ENCODE measurements around the gene KCTD17.

The KCTD17 gene

DNA sequence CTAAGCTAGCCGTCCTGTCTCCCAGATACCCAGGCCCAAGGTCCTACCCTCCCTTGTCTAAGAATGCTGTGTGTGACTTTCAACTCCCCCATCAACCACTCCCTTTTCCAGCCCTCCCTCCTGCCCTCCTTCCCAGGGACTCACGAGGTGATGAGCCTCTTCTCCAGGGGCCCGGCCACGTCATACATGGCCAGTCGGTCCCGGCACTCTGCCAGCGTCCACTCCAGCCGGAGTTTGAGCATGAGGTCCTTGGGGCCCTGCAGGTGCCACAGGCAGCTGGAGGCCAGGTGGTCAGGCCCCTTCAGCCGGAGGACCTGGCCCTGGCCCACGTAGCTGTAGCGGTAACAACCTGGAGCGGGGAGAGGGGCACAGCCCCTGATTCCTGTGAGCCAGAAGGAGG lies 37.9 kb downstream of the KCTD17 start:
- TF ChIP-seq, protein P1, sequence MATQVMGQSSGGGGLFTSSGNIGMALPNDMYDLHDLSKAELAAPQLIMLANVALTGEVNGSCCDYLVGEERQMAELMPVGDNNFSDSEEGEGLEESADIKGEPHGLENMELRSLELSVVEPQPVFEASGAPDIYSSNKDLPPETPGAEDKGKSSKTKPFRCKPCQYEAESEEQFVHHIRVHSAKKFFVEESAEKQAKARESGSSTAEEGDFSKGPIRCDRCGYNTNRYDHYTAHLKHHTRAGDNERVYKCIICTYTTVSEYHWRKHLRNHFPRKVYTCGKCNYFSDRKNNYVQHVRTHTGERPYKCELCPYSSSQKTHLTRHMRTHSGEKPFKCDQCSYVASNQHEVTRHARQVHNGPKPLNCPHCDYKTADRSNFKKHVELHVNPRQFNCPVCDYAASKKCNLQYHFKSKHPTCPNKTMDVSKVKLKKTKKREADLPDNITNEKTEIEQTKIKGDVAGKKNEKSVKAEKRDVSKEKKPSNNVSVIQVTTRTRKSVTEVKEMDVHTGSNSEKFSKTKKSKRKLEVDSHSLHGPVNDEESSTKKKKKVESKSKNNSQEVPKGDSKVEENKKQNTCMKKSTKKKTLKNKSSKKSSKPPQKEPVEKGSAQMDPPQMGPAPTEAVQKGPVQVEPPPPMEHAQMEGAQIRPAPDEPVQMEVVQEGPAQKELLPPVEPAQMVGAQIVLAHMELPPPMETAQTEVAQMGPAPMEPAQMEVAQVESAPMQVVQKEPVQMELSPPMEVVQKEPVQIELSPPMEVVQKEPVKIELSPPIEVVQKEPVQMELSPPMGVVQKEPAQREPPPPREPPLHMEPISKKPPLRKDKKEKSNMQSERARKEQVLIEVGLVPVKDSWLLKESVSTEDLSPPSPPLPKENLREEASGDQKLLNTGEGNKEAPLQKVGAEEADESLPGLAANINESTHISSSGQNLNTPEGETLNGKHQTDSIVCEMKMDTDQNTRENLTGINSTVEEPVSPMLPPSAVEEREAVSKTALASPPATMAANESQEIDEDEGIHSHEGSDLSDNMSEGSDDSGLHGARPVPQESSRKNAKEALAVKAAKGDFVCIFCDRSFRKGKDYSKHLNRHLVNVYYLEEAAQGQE (IDR thresholded peaks at IDR 0.05; ENCODE audit: low read depth), result no peak
- no peak for TF ChIP-seq TAF1 (IDR thresholded peaks at IDR 0.05; ENCODE audit: low read depth)
- no peak for TF ChIP-seq EGR1 (IDR thresholded peaks at IDR 0.05)
- TF ChIP-seq, protein P2, sequence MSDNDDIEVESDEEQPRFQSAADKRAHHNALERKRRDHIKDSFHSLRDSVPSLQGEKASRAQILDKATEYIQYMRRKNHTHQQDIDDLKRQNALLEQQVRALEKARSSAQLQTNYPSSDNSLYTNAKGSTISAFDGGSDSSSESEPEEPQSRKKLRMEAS (IDR thresholded peaks at IDR 0.05), result no peak
- TF ChIP-seq EP300 (IDR thresholded peaks at IDR 0.05; ENCODE audit: borderline replicate concordance), result no peak
- TF ChIP-seq CEBPB (IDR thresholded peaks at IDR 0.05), result no peak

DNA sequence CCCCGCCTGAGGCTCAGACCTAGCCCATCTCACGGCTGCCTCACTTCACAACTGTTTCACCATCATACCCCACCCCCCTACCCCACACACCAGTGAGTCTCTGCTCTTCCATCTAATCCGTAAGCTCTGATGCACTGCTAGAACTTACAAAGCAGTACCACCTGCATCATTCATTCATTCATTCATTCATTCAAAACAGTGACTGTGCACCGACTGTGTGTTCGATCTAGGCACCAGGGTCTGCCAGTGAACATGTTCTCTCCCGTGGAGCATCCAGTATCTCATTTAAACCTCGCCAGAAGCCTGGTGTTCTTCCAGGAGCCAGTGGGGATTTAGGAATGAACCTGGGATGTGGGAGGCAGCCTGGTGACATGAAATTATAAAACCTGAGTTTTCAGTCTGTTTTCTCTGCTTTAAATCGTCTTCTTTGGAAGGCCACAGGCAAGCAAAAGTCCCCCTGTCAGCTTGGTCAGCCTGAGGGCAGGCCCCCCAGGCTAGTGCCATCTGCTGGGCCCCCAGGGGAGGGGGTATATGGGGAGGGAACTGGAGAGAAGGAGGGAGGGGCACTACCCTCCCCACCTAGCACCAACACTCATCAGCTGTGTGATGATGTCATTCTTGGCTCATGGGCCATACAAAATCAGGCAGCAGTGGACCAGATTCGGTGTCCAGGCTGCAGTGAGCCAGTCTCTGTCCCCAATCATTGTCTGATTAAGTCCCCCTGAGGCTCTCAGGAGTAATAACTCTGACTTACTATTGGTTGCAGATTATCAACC lies 39.6 kb downstream of the KCTD17 start:
- TF ChIP-seq, protein P1 (IDR thresholded peaks at IDR 0.05; ENCODE audit: low read depth), result no peak
- TF ChIP-seq EGR1 (IDR thresholded peaks at IDR 0.05) (no peak), FOXM1 (IDR thresholded peaks at IDR 0.05; ENCODE audit: borderline replicate concordance, low read depth) (no peak), TEAD4 (IDR thresholded peaks at IDR 0.05) (no peak), NFIC (IDR thresholded peaks at IDR 0.05) (no peak), TCF12 (IDR thresholded peaks at IDR 0.05; ENCODE audit: low read depth) (no peak), RAD21 (IDR thresholded peaks at IDR 0.05; ENCODE audit: low read depth) (no peak), TAF1 (IDR thresholded peaks at IDR 0.05; ENCODE audit: low read depth) (no peak), CREB1 (IDR thresholded peaks at IDR 0.05; ENCODE audit: low read depth) (no peak), EP300 (IDR thresholded peaks at IDR 0.05; ENCODE audit: borderline replicate concordance) (no peak), ZBTB7A (IDR thresholded peaks at IDR 0.05; ENCODE audit: low read depth) (no peak), CEBPB (IDR thresholded peaks at IDR 0.05) (no peak), YY1 (IDR thresholded peaks at IDR 0.05; ENCODE audit: low read depth) (no peak)
- TF ChIP-seq, protein P2 (IDR thresholded peaks at IDR 0.05), result no peak
- TF ChIP-seq, protein P3, sequence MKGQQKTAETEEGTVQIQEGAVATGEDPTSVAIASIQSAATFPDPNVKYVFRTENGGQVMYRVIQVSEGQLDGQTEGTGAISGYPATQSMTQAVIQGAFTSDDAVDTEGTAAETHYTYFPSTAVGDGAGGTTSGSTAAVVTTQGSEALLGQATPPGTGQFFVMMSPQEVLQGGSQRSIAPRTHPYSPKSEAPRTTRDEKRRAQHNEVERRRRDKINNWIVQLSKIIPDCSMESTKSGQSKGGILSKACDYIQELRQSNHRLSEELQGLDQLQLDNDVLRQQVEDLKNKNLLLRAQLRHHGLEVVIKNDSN (IDR thresholded peaks at IDR 0.05), result no peak

DNA sequence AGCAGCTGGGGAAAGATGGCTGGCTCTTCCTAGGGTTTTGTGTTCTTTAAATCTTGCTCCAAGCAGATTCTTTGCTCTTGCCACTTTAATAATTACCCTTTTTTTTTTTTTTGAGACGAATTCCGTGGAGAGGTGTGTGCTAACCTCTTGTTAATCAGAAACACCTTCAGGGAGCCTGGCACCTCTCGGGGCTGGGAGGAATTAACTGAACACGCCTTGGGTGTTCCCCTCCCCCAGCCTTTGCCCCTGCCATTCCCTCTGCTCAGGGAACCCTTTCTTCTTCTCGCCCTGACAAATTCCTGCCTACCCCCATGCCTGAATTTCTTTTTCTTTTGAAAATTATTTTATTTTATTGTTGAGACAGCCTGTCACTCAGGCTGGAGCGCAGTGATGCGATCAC lies 40.5 kb downstream of the KCTD17 start:
- TF ChIP-seq FOXM1 (IDR thresholded peaks at IDR 0.05; ENCODE audit: borderline replicate concordance, low read depth) (no peak), CEBPB (IDR thresholded peaks at IDR 0.05) (no peak), EGR1 (IDR thresholded peaks at IDR 0.05) (no peak), TEAD4 (IDR thresholded peaks at IDR 0.05) (no peak), CREB1 (IDR thresholded peaks at IDR 0.05; ENCODE audit: low read depth) (no peak), TCF12 (IDR thresholded peaks at IDR 0.05; ENCODE audit: low read depth) (no peak), YY1 (IDR thresholded peaks at IDR 0.05; ENCODE audit: low read depth) (no peak), RAD21 (IDR thresholded peaks at IDR 0.05; ENCODE audit: low read depth) (no peak), TAF1 (IDR thresholded peaks at IDR 0.05; ENCODE audit: low read depth) (no peak), NFIC (IDR thresholded peaks at IDR 0.05) (no peak)
- TF ChIP-seq, protein P1 (IDR thresholded peaks at IDR 0.05; ENCODE audit: low read depth), result no peak
- TF ChIP-seq, protein P3 (IDR thresholded peaks at IDR 0.05), result no peak
- TF ChIP-seq, protein P2 (IDR thresholded peaks at IDR 0.05), result no peak

DNA sequence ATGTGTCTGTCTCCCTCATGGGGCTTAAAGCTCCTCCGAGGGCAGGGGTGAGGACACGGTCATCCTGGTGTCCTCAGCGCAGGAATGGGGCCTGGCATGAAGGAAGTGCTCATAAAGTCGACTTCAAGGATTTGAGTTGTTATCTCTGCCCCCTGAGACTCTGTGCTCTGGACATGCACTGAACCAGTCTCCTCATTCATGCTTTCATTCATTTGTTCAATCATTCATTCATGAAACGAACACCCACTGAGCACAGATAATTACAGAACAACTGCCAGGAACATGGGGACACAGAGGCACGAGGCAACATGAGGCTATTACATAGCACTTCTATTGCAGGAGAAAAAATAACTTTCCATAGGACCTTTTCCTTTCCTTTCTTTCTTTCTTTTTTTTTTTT lies 41.5 kb downstream of the KCTD17 start:
- TF ChIP-seq EP300 (IDR thresholded peaks at IDR 0.05; ENCODE audit: borderline replicate concordance) (no peak), RAD21 (IDR thresholded peaks at IDR 0.05; ENCODE audit: low read depth) (no peak), CEBPB (IDR thresholded peaks at IDR 0.05) (no peak), FOXM1 (IDR thresholded peaks at IDR 0.05; ENCODE audit: borderline replicate concordance, low read depth) (no peak), YY1 (IDR thresholded peaks at IDR 0.05; ENCODE audit: low read depth) (no peak), EGR1 (IDR thresholded peaks at IDR 0.05) (no peak), TEAD4 (IDR thresholded peaks at IDR 0.05) (no peak), TAF1 (IDR thresholded peaks at IDR 0.05; ENCODE audit: low read depth) (no peak), CREB1 (IDR thresholded peaks at IDR 0.05; ENCODE audit: low read depth) (no peak), TCF12 (IDR thresholded peaks at IDR 0.05; ENCODE audit: low read depth) (no peak), NFIC (IDR thresholded peaks at IDR 0.05) (no peak), ZBTB7A (IDR thresholded peaks at IDR 0.05; ENCODE audit: low read depth) (no peak)
- TF ChIP-seq, protein P2 (IDR thresholded peaks at IDR 0.05), result no peak
- TF ChIP-seq, protein P3 (IDR thresholded peaks at IDR 0.05), result no peak
- TF ChIP-seq, protein P1 (IDR thresholded peaks at IDR 0.05; ENCODE audit: low read depth), result no peak

Measured in Ishikawa (cell line).